B cell (primary cell): ENCODE measurements around the gene AKT1.

Experiments used
- EZH2 ChIP-seq: IDR thresholded peaks from 2 replicates; pipeline ENCODE4 v1.6.1; 2012; ENCODE audit warnings: borderline replicate concordance, low read depth, mild to moderate bottlenecking, moderate library complexity, low read length; ENCODE audit not compliant: insufficient read depth, poor library complexity, severe bottlenecking
- TF ChIP-seq, protein P1 (sequence below): fragments of 200-600 bp; IDR thresholded peaks from one replicate; pipeline ENCODE4 v1.8.0; 2022; ENCODE audit warnings: antibody characterized with exemption, mild to moderate bottlenecking

DNA sequence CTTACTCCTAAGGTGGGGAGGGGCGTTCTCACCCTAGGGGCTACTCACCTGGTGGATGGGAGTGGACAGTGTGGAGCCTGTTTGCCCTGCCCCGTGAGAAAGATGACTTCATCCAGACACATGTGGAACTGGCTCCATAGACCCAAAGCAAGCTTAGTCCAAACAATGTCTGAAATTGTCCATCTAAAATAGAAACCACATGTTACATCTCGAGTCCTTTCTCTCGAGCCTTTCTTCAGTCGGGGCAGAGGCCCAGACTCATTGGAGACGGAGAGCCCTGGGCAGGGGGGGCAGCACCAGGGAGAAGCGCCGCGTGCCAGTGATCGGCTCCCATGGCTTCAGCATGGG lies 38.3 kb downstream of the AKT1 start:
- TF ChIP-seq, protein P1, sequence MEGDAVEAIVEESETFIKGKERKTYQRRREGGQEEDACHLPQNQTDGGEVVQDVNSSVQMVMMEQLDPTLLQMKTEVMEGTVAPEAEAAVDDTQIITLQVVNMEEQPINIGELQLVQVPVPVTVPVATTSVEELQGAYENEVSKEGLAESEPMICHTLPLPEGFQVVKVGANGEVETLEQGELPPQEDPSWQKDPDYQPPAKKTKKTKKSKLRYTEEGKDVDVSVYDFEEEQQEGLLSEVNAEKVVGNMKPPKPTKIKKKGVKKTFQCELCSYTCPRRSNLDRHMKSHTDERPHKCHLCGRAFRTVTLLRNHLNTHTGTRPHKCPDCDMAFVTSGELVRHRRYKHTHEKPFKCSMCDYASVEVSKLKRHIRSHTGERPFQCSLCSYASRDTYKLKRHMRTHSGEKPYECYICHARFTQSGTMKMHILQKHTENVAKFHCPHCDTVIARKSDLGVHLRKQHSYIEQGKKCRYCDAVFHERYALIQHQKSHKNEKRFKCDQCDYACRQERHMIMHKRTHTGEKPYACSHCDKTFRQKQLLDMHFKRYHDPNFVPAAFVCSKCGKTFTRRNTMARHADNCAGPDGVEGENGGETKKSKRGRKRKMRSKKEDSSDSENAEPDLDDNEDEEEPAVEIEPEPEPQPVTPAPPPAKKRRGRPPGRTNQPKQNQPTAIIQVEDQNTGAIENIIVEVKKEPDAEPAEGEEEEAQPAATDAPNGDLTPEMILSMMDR, result no peak
- no peak for TF ChIP-seq EZH2
